HepG2 (cell line): Measurements from ENCODE around the gene AARSD1. TPM values are rescaled to one million over a fixed set of nuclear protein-coding genes. Genes with fewer than 3 reads are reported as not detected.

Experiments used
- AHR ChIP-seq: IDR thresholded peaks from 2 replicates; pipeline ENCODE4 v1.6.1; 2018; ENCODE audit warnings: missing genetic modification reagents, missing compliant biosample characterization
- BCL6 ChIP-seq: IDR thresholded peaks from 2 replicates; pipeline ENCODE4 v1.6.1; 2016; ENCODE audit warnings: missing genetic modification reagents, missing compliant biosample characterization
- BHLHE40 ChIP-seq: IDR thresholded peaks from 2 replicates; pipeline ENCODE4 v1.6.1; 2011; ENCODE audit warnings: low read length, improper control_type of control experiment
- ELF3 ChIP-seq: IDR thresholded peaks from 2 replicates; pipeline ENCODE4 v1.6.1; 2016; ENCODE audit warnings: missing genetic modification reagents, missing compliant biosample characterization
- FOXP1 ChIP-seq, 2 experiments: fragments of 450-650 bp in 1 of 2; IDR thresholded peaks; 2 replicates each; pipeline ENCODE4 v1.6.1; 2017 to 2018; ENCODE audit warnings: antibody characterized with exemption in 1 of 2
- GABPA ChIP-seq, 2 experiments: IDR thresholded peaks; 2 replicates each; pipeline ENCODE4 v1.6.1; 2011 to 2016; ENCODE audit warnings: low read depth in 2 of 2, low read length in 1 of 2, missing biosample characterization in 1 of 2, missing genetic modification characterization in 1 of 2
- HDAC2 ChIP-seq: sonication (generic); formaldehyde crosslinking; IDR thresholded peaks from 2 replicates; pipeline ENCODE4 v1.4.0; 2020; ENCODE audit warnings: missing genetic modification reagents
- MNT ChIP-seq: fragments of 450-650 bp; IDR thresholded peaks from 2 replicates; pipeline ENCODE4 v1.6.1; 2016
- NR2F6 ChIP-seq, 2 experiments: IDR thresholded peaks; 2 replicates each; pipeline ENCODE4 v1.6.1; 2016; ENCODE audit warnings: antibody characterized with exemption in 1 of 2, mild to moderate bottlenecking in 1 of 2
- PATZ1 ChIP-seq: sonication (generic); formaldehyde crosslinking; IDR thresholded peaks from 2 replicates; pipeline ENCODE4 v1.4.0; 2020; ENCODE audit warnings: missing genetic modification reagents
- PHF21A ChIP-seq: sonication (generic); formaldehyde crosslinking; IDR thresholded peaks from 2 replicates; pipeline ENCODE4 v1.5.0; 2020; ENCODE audit warnings: mild to moderate bottlenecking, missing genetic modification reagents
- PLSCR1 ChIP-seq: sonication (generic); formaldehyde crosslinking; IDR thresholded peaks from 2 replicates; pipeline ENCODE4 v1.5.0; 2020; ENCODE audit warnings: missing genetic modification reagents, mild to moderate bottlenecking, borderline replicate concordance
- REXO4 ChIP-seq: sonication (generic); formaldehyde crosslinking; IDR thresholded peaks from 2 replicates; pipeline ENCODE4 v1.8.0; 2022; ENCODE audit warnings: missing genetic modification reagents, mild to moderate bottlenecking, borderline replicate concordance
- SIX4 ChIP-seq: sonication (generic); formaldehyde crosslinking; IDR thresholded peaks from 2 replicates; pipeline ENCODE4 v1.4.0; 2020; ENCODE audit warnings: missing genetic modification reagents
- SYNCRIP ChIP-seq: fragments of 200-400 bp; formaldehyde crosslinking; IDR thresholded peaks from 2 replicates; pipeline ENCODE4 v1.6.1; 2018; ENCODE audit warnings: mild to moderate bottlenecking, low read depth, low read length; ENCODE audit not compliant: insufficient read depth
- TAF15 ChIP-seq: fragments of 200-400 bp; formaldehyde crosslinking; IDR thresholded peaks from one replicate; pipeline ENCODE4 v1.6.1; 2018; ENCODE audit warnings: mild to moderate bottlenecking, low read depth, low read length; ENCODE audit not compliant: poor library complexity, severe bottlenecking
- TARDBP ChIP-seq: sonication (generic); formaldehyde crosslinking; IDR thresholded peaks from 2 replicates; pipeline ENCODE4 v1.8.0; 2022; ENCODE audit warnings: mild to moderate bottlenecking, missing genetic modification reagents
- TEAD3 ChIP-seq: optimal IDR thresholded peaks from 2 replicates; pipeline ENCODE3; 2016; ENCODE audit warnings: borderline replicate concordance
- ZBTB20 ChIP-seq: sonication (generic); formaldehyde crosslinking; IDR thresholded peaks from 2 replicates; pipeline ENCODE4 v1.8.1; 2023; ENCODE audit warnings: missing genetic modification reagents, low read depth, mild to moderate bottlenecking, borderline replicate concordance
- ZBTB26 ChIP-seq: IDR thresholded peaks from 2 replicates; pipeline ENCODE4 v1.6.1; 2016; ENCODE audit warnings: missing compliant biosample characterization, missing genetic modification reagents, borderline replicate concordance
- ZNF205 ChIP-seq: IDR thresholded peaks from 2 replicates; pipeline ENCODE4 v1.6.1; 2018; ENCODE audit warnings: missing biosample characterization, missing genetic modification reagents
- ZNF282 ChIP-seq: fragments of 450-650 bp; IDR thresholded peaks from 2 replicates; pipeline ENCODE4 v1.6.1; 2018; ENCODE audit not compliant: partially characterized antibody
- ZNF75D ChIP-seq: sonication (generic); formaldehyde crosslinking; IDR thresholded peaks from 2 replicates; pipeline ENCODE4 v1.8.1; 2023; ENCODE audit warnings: missing genetic modification reagents, mild to moderate bottlenecking, borderline replicate concordance
- ZNF800 ChIP-seq: sonication (generic); formaldehyde crosslinking; IDR thresholded peaks from 2 replicates; pipeline ENCODE4 v1.4.0; 2020; ENCODE audit warnings: missing genetic modification reagents
- polyA plus RNA-seq, 8 experiments: library from polyadenylated mRNA; depleted of rRNA in 3 of 8; stranded (reverse) in 7 of 8; unstranded in 1 of 8; fragments of >200 nt; fragmentation: Illumina TruSeq in 4 of 8; extraction: Trizol in 4 of 8; gene quantifications; 2 replicates each; pipeline versions ENCODE4 v1.2.1 to v1.2.3, GENCODE V29; 2011 to 2016; ENCODE audit warnings: low read depth in 4 of 8, missing spikeins in 1 of 8, mixed read lengths in 1 of 8; ENCODE audit not compliant: insufficient read depth in 1 of 8
- total RNA-seq, 5 experiments: library from RNA; depleted of rRNA; stranded (reverse); fragments of >200 nt; fragmentation: Illumina TruSeq; extraction: Trizol; gene quantifications; 2 replicates each; pipeline ENCODE4 v1.2.3, GENCODE V29; 2016; ENCODE audit warnings: low read depth in 1 of 5

Gene AARSD1
- total and polyA plus RNA-seq, 2 of the 13 experiments (the other 11 are each of a cell fraction or from before 2014, with no cell fraction given), result 24.7 to 29.3 TPM

- 0 out of 2 replicates have a peak, but pooled peaks have one; percentile 26 for TF ChIP-seq ZBTB20 (CRISPR knock-in tag)
- peak; percentile 17; the same call in 1 of the 2 replicates for TF ChIP-seq NR2F6 (IDR thresholded peaks at IDR 0.05)
- TF ChIP-seq NR2F6 (CRISPR knock-in tag; IDR thresholded peaks at IDR 0.05), result peak; percentile 13; the same call in 1 of the 2 replicates
- no peak for TF ChIP-seq ZNF75D
- peak; percentile 32 for TF ChIP-seq TEAD3 (CRISPR knock-in tag)
- TF ChIP-seq MNT, result no peak
- TF ChIP-seq TARDBP, result 0 out of 2 replicates have a peak, but pooled peaks have one; percentile 8
- TF ChIP-seq ZBTB26 (CRISPR knock-in tag), result no peak
- no peak for TF ChIP-seq ZNF205 (CRISPR knock-in tag)
- no peak for TF ChIP-seq REXO4
- TF ChIP-seq PHF21A, result peak; percentile 22; the same call in 1 of the 2 replicates
- no peak for TF ChIP-seq ZNF800 (CRISPR knock-in tag)
- peak; percentile 42; the same call in 1 of the 2 replicates for TF ChIP-seq BHLHE40
- no peak for TF ChIP-seq FOXP1 (IDR thresholded peaks at IDR 0.05)
- TF ChIP-seq FOXP1 (CRISPR knock-in tag; IDR thresholded peaks at IDR 0.05), result peak; percentile 43; the same call in 1 of the 2 replicates
- no peak for TF ChIP-seq PLSCR1 (CRISPR knock-in tag)
- no peak for TF ChIP-seq TAF15
- peak; percentile 45; the same call in 1 of the 2 replicates for TF ChIP-seq HDAC2 (CRISPR knock-in tag)
- TF ChIP-seq PATZ1 (CRISPR knock-in tag), result peak; percentile 23; the same call in 1 of the 2 replicates
- TF ChIP-seq ZNF282, result no peak
- TF ChIP-seq SYNCRIP, result no peak
- no peak for TF ChIP-seq ELF3 (CRISPR knock-in tag)
- peak; percentile 42; the same call in 1 of the 2 replicates for TF ChIP-seq BCL6
- no peak for TF ChIP-seq AHR (CRISPR knock-in tag)
- peak; percentile 23; the same call in 1 of the 2 replicates for TF ChIP-seq SIX4
- no peak for TF ChIP-seq GABPA (IDR thresholded peaks at IDR 0.05; ENCODE audit: low read depth, low read length)
- no peak for TF ChIP-seq GABPA (CRISPR knock-in tag; IDR thresholded peaks at IDR 0.05; ENCODE audit: low read depth)
Measured at GRCh38 chr17:42920922-42921321, 43.3 kb downstream of the AARSD1 start (continued).
